HTERT RPE-1 (cell line): ENCODE results near the gene TOR1AIP1.

ENCODE experiments used
- in situ Hi-C: fragments of 300-500 bp; cut with MboI; formaldehyde crosslinking; loops from 4 replicates; pipeline ENCODE4 v1.14.3; 2020; ENCODE audit warnings: low sequenced_read_pairs

Gene TOR1AIP1

DNA sequence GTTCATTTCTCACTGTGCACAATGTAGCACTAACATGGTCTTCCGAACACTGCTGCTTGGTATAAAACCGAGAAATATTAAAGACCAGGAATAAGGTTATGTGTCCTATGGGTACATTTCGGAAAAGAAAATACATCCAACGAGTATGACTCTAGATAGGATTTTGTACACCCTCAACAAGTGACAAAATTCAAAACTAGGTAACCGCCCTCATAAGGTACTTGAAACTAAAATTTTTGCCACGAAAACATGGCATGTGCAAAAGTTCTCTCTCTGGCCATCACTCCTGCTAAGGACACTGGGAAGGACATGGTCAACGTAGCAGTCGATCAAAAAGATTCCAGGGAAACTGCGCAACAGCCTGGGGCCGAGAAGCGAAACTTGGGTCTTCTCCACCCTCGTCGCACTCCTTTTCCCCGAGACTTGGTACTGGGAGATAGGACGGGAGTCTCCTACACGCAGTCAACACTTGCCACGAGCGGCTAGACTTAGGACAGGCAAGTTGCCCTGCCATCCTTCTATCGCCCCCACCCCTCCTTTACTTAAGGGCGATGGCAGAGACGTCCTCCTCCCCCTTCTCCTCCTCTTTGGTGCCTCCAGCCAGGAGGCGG is 338 bp upstream of the TOR1AIP1 start:
- in situ Hi-C loops: no loop called here

DNA sequence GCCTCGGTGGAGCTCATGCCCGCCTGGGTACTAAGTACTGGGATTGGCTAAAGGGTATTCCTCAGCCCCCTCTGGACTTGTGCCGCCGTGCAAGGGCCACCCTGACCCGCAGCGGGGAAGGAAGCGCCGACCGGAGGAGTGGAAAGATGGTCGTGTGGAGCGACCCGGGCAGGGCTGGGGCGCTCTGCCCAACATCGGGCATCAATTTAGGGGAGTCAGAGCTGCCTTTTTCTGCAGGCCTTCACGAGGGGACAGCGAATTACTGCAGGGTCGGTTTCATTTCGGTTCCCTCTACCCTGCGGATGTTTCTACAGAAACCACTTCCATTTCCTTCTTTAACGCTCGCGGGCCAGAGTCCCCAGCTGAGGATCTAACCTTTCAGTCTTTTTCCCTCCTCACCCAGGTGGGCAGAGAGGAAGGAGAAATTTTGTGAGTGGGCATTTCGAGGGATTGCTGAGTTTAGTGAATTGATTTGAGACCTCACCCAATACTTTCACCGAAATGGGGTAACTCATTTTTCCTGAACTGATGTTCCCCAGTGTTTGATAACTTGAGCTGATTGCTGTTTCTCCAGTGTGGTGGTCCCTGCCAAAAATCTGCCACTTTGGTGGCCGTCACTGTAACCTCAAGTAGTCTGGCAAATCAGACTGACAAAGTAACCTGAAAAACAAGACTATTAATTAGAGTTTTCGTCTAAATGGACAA is 1.1 kb downstream of the TOR1AIP1 start:
- in situ Hi-C loops: no loop called here

- in situ Hi-C loops: no loop called here
Observed at GRCh38 chr1:179883745-179884138, 1.7 kb downstream of the TOR1AIP1 start.

DNA sequence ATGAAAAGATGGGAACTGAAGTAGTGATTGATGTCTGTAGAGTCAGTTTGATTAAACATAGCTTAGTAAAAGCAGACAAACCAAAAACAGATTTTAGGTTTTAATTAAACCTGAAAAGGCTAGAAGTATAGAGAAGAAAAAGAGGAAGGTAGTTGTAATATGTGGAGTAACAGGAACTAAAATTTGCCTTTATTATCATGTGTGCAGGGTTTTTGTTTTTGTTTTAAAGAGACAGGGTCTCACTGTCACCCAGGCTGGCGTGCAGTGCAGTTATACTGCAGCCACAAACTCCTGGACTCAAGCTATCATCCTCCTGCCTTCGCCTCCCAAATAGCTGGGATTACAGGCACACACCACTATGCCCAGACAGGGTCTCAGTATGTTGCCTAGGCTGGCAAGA is 6.0 kb downstream of the TOR1AIP1 start:
- in situ Hi-C loops: no loop called here

DNA sequence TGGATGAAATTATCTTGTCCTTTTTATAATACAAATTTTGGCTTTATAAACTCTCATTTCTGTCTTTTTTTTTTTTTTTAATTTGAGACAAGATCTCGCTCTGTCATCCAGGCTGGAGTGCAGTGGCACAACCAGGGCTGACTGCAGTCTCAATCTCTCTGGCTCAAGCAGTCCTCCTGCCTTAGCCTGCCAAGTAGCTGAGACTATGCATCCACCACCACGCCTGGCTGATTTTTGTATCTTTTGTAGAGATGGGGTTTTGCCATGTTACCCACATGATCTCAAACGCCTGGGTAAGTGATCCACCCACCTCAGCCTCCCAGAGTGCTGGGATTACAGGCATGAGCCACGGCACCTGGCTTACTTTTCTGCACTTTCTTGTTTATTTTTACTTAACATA is 7.5 kb downstream of the TOR1AIP1 start:
- in situ Hi-C loops: no loop called here

GRCh38 chr1:179910934-179911333 is 28.8 kb downstream of the TOR1AIP1 start:
- in situ Hi-C loops: no loop called here

DNA sequence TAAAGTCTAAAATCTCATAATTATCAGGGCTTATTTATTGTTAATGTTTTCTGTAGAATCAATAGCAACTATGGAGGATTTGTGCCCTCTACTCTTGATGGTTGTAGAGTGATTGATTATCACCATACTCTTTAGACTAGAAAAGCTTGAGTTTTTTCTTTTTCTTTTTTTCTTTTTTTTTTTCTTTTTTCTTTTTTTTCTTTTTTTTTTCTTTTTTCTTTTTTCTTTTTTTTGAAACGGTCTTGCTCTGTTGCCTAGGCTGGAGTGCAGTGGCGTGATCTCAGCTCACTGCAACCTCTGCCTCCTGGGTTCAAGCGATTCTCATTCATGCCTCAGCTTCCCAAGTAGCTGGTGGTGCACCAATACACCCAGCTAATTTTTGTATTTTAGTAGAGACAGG is 29.7 kb downstream of the TOR1AIP1 start:
- in situ Hi-C loops: no loop called here

GRCh38 chr1:179917601-179918429 is 35.7 kb downstream of the TOR1AIP1 start:
- in situ Hi-C loops: no loop called here

GRCh38 chr1:179921472-179921871 is 39.4 kb downstream of the TOR1AIP1 start:
- in situ Hi-C loops: no loop called here

- in situ Hi-C loops: no loop called here
Observed at GRCh38 chr1:179921981-179922872, 40.1 kb downstream of the TOR1AIP1 start.

DNA sequence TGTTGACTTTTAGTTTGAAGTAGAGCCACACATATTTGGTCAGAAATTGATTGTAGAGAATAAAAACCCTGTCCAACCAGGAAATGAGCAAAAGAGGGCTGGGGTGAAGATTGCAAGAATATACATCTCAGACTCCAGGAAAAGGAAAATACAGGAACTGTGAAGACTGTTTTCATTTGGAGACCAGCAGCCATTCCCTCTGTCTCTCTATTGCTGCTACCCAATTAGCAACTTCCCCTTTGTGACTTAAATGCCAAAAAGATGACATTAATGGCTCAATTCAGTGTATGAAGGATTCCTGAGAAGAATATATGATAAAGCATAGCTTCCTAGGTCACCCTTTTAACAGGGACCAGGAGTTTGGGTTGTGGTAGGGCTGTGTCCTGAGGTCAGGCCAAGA is 40.9 kb downstream of the TOR1AIP1 start:
- in situ Hi-C loops: no loop called here

DNA sequence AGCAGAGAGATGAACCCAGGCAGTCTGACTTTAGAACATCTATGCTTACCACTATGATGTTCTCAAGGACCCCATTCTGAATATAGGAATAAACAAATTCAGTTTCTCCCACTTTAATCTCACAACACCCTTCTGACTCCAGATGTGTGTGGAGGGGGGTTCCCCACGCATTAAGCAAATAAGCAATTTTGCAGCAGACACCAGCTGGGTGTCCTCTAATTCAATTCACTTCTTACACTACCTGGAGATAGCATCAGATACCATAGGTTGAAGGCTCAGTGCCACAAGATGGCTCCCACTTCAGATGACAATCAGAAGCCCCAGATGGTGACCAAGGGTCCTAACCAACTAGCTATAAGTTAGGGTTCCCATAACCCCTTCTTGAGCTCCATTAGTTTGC is 42.2 kb downstream of the TOR1AIP1 start:
- in situ Hi-C loops: no loop called here

- in situ Hi-C loops: no loop called here
Observed at GRCh38 chr1:179925302-179925701, 43.2 kb downstream of the TOR1AIP1 start.

- in situ Hi-C loops: no loop called here
Observed at GRCh38 chr1:179925922-179926849, 44.1 kb downstream of the TOR1AIP1 start.

DNA sequence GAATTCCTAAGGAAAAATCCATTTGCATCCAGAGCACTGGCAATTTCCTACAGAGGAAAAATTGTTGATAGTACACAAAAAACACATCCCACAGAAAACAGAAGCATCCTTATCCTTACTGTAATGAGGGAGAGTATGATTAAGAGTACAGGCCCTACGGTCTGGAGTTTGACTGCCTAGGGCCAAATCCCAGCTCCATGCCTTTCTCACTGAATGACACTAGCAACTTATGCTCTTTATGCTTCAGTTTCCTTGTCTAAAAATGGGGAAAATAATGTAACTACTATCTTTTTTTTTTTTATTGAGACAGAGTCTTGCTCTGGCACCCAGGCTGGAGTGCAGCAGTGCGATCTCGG is 44.7 kb downstream of the TOR1AIP1 start:
- in situ Hi-C loops: no loop called here

GRCh38 chr1:179929955-179930798 is 48.1 kb downstream of the TOR1AIP1 start:
- in situ Hi-C loops: no loop called here

GRCh38 chr1:179930867-179931266 is 48.8 kb downstream of the TOR1AIP1 start:
- in situ Hi-C loops: no loop called here

DNA sequence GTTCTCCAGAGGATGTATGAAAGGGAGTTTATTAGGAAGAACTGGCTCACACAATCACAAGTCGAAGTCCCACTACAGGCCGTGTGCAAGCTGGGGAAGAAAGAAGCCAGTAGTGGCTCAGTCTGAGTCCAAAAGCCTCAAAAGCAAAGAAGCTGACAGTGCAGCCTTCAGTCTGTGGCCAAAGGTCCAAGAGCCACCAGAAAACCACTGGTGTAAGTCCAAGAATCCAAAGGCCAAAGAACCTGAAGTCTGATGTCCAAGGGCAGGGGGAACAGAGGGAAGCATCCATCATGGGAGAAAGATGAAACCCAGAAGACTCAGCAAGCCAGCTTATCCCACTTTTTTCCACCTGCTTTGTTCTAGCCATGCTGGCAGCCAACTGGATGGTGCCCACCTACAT is 51.1 kb downstream of the TOR1AIP1 start:
- in situ Hi-C loops: no loop called here

GRCh38 chr1:179935909-179936496 is 53.9 kb downstream of the TOR1AIP1 start:
- in situ Hi-C loops: no loop called here
